Chondrocyte (in vitro differentiated cells): Measurements from ENCODE around the gene PPP1R16B. TPM values are rescaled to one million over a fixed set of nuclear protein-coding genes. Genes with fewer than 3 reads are reported as not detected.

Source experiments
- DNase-seq: peaks from one replicate; pipeline ENCODE4 v3.0.0; 2021; ENCODE audit warnings: mixed read lengths, low spot score
- H3K27ac Mint-ChIP-seq: one replicate; pipeline ENCODE4 v1.8.0; 2021; ENCODE audit warnings: mild to moderate bottlenecking, moderate library complexity, mixed read lengths; ENCODE audit not compliant: unreplicated experiment
- H3K27me3 Mint-ChIP-seq: 2 replicates; pipeline ENCODE4 v1.8.0; 2021; ENCODE audit warnings: low read depth, mixed read lengths
- H3K36me3 Mint-ChIP-seq: 2 replicates; pipeline ENCODE4 v1.8.0; 2021; ENCODE audit warnings: low read depth, mixed read lengths
- H3K4me1 Mint-ChIP-seq: 2 replicates; pipeline ENCODE4 v1.8.0; 2021; ENCODE audit warnings: low read depth, mild to moderate bottlenecking, mixed read lengths
- H3K4me3 Mint-ChIP-seq: one replicate; pipeline ENCODE4 v1.8.0; 2021; ENCODE audit warnings: mild to moderate bottlenecking, moderate library complexity, mixed read lengths; ENCODE audit not compliant: unreplicated experiment
- H3K9me3 Mint-ChIP-seq: 2 replicates; pipeline ENCODE4 v1.8.0; 2021; ENCODE audit warnings: low read depth, mixed read lengths
- CTCF ChIP-seq: fragments of 200-600 bp; sonication (generic); IDR thresholded peaks from 2 replicates; pipeline ENCODE4 v1.5.0; 2021; ENCODE audit warnings: antibody characterized with exemption, mild to moderate bottlenecking, moderate library complexity
- total RNA-seq: library from RNA; stranded (reverse); gene quantifications from 3 replicates; pipeline ENCODE4 v1.2.1, GENCODE V29; 2021

PPP1R16B gene
- total RNA-seq, 1 donor from 2014 or later = not detected

- H3K27me3 Mint-ChIP-seq = no peaks in the 10 kb centered on the region
- no peak overlapping the region for H3K4me3 Mint-ChIP-seq
- no peak overlapping the region for H3K27ac Mint-ChIP-seq
- peaks cover 50% of the 10 kb centered on the region for H3K36me3 Mint-ChIP-seq
- no peak for DNase-seq
- no peak for TF ChIP-seq CTCF
- H3K4me1 Mint-ChIP-seq = peaks cover 9% of the 10 kb centered on the region
- peaks cover 10% of the 10 kb centered on the region for H3K9me3 Mint-ChIP-seq
Measured at GRCh38 chr20:38770970-38771369, 34.5 kb upstream of the PPP1R16B start.

GRCh38 chr20:38771621-38772020 lies 33.9 kb upstream of the PPP1R16B start:
- H3K4me3 Mint-ChIP-seq = no peak overlapping the region
- TF ChIP-seq CTCF = no peak
- no peak for DNase-seq
- H3K27ac Mint-ChIP-seq = no peak overlapping the region
- H3K9me3 Mint-ChIP-seq = peaks cover 10% of the 10 kb centered on the region
- H3K36me3 Mint-ChIP-seq = peaks cover 50% of the 10 kb centered on the region
- peaks cover 2% of the 10 kb centered on the region for H3K4me1 Mint-ChIP-seq
- no peaks in the 10 kb centered on the region for H3K27me3 Mint-ChIP-seq

DNA sequence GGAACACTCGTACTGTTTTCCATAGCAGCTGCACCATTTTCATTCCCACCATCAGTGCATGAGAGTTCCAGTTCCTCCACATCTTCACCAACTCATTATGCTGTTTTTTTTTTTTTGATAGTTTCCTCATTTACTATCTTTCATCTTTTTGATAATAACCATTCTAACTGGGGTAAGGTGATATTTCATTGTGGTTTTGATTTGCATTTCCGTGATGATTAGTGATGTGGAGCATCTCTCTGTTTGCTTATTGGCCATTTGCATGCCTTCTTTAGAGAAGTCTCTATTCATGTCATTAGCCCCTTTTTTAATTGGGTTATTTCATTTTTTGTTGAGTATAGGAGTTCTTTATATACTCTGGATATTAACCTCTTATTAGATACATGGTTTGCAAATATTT lies 31.3 kb upstream of the PPP1R16B start:
- H3K9me3 Mint-ChIP-seq = peaks cover 10% of the 10 kb centered on the region
- DNase-seq = no peak
- TF ChIP-seq CTCF = no peak
- H3K27me3 Mint-ChIP-seq = no peaks in the 10 kb centered on the region
- H3K4me1 Mint-ChIP-seq = no peaks in the 10 kb centered on the region
- H3K4me3 Mint-ChIP-seq = no peak overlapping the region
- no peak overlapping the region for H3K27ac Mint-ChIP-seq
- H3K36me3 Mint-ChIP-seq = peaks cover 40% of the 10 kb centered on the region

- Mint-ChIP-seq H3K4me1 (peaks cover 3% of the 10 kb centered on the region), H3K36me3 (peaks cover 31% of the 10 kb centered on the region), H3K9me3 (peaks cover 10% of the 10 kb centered on the region), H3K27ac (no peak overlapping the region), H3K27me3 (no peaks in the 10 kb centered on the region), H3K4me3 (no peak overlapping the region)
- no peak for DNase-seq
- TF ChIP-seq CTCF = no peak
Measured at GRCh38 chr20:38776363-38776762, 29.1 kb upstream of the PPP1R16B start.

GRCh38 chr20:38779247-38780097 lies 26.0 kb upstream of the PPP1R16B start:
- peaks cover 3% of the 10 kb centered on the region for H3K4me1 Mint-ChIP-seq
- H3K9me3 Mint-ChIP-seq = no peaks in the 10 kb centered on the region
- no peak overlapping the region for H3K4me3 Mint-ChIP-seq
- DNase-seq = no peak
- H3K36me3 Mint-ChIP-seq = peaks cover 3% of the 10 kb centered on the region
- no peak overlapping the region for H3K27ac Mint-ChIP-seq
- no peaks in the 10 kb centered on the region for H3K27me3 Mint-ChIP-seq
- no peak for TF ChIP-seq CTCF
